Stimulated activated CD4-positive, alpha-beta T cell treated with anti-CD3 and anti-CD28 coated beads, Interleukin-15, amount 100 ng/mL, for 48 hours (primary cell): ENCODE data around the gene STAC3.
A peak's percentile ranks its signal among the peaks of the same experiment; 100 is the strongest.

ENCODE experiments used
- DNase-seq, 2 donors: peaks; one replicate each; pipeline ENCODE4 v3.0.0-alpha.2; 2020; ENCODE audit warnings: low read depth in 2 of 2

The STAC3 gene

GRCh38 chr12:57223191-57224165, 27.5 kb downstream of the STAC3 start:
- DNase-seq: no peak

GRCh38 chr12:57222286-57223190, 28.4 kb downstream of the STAC3 start:
- no peak for DNase-seq

GRCh38 chr12:57221169-57221917, 29.6 kb downstream of the STAC3 start:
- no peak for DNase-seq

DNA sequence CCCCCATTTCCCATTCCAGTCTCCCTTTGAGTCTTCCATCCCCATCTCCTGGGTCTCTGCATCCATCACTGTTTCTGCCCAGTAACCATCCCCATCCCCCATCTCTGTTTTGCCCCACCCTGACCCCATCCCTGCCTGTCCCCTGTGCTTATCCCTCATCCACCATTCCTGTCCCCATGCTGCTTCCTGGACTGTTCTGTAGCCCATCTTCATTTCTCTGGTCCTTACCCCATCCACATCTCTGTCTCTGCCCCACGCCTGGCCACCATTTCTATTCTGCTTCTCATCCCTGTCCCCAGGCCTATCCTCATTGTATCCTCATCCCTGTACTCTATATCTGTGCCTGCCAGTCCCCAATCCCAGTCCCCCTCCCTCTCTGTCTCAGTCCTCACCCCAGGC, 30.2 kb downstream of the STAC3 start:
- no peak for DNase-seq

- DNase-seq: no peak
Observed at GRCh38 chr12:57219993-57220754, 30.8 kb downstream of the STAC3 start.

GRCh38 chr12:57219205-57219992, 31.6 kb downstream of the STAC3 start:
- DNase-seq: no peak

DNA sequence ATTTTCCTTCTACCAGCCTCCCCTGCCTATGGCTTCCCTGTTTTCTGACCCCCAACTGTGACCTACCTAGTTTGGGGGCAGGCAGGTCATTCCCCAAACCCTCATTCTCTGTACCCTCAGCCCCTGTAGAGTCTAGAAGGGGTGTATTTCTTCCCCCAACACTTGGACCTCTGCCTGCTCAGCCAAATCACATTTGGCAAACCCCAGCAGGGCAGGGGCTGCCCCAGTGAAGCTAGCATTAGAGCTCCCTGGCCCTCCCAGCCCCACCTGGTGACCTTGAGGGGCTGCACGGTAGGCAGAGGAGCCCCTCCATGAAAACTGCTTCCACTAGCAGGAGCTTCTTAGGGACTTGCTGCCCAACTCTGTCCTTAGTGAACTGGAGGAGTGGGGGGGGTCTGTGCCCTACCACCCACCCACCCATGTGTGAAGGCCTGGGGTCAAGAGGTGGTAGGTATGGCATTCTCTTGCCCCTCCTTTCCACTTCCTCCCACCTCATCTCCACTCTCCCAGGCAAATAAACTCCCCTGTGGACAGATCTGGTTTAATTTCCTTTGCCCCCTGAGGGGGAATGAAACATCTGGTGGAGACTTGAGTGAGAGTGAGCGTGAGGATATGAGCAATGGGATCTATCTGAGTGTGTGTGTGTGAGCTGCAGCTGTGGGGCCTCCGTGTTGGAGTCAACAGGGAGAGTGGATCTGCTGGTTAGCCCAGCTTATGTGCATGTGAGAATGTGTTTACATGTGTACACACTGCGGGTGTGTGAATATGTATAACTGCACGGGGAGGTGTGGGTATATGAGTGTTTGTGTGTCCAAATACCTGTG, 32.7 kb downstream of the STAC3 start:
- DNase-seq: no peak

DNA sequence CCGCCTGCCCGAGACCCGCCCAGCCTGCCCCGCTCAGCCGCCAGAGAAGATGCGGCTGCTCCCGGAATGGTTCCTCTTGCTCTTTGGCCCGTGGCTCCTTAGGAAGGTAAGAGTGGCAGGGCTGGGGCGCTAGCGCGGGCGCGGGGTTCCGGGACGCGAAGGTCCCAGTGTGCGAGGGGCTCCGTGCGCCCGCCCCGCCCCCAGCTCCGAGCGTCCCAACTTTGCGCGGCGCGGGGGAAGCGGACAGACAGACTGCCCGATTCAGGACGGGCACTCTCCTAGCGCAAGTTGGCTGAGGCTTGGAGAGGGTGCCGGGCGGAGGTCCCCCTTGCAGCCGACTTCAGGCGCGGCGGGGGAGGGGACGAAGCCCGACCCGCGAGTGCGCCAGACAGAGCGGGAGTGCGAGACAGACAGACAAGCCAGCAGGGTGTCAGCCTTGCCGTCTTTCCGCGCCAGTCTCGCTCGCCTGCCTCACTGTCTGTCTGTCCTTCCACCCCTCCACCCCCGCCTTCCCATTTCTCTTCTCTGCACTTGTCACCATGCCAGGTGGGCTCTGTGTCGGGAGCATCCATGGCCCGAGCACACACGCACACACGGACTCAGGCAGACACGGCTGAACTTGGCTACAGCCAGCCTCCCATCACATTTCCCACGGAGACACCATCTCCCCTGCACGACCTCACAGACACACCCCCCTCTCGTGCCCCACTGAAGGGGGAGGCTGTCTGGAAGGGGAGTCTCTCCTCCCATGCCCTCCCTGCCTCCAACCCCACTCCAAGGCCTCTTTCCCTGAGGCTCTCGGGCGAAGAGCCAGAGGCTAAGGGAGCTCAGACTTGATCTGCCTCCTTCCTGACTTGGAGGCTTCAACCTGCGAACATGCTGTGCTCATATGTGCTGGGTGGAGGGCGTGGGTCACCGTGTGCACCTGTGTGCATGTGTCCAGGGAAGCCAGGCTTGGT, 33.8 kb downstream of the STAC3 start:
- no peak for DNase-seq

GRCh38 chr12:57216014-57216911, 34.7 kb downstream of the STAC3 start, which contains the start of gene NXPH4:
NXPH4 (plus strand) TSS chr12:57216794; CDS start chr12:57216970, 176 bp downstream.
- no peak for DNase-seq

GRCh38 chr12:57215668-57216013, 35.3 kb downstream of the STAC3 start:
- DNase-seq: no peak

DNA sequence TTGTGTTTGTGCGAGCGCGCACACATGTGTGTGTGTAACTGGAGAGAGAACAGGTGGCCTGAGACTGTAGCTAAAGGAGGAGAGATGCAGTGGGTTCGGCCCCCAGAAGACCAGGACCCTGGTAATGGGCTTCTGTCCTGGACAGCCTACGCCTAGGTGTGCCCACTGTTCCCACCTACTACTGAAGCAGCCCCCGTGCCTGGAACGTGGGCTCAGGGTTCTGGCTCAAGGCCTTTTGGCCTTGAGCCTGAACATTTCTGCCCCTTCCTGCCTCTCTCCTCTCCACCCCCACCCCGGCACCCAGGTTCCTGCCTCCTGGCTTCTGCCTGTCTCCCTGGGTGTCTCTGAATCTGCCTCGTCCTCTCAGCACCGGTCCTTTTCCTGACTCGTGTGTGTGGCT, 35.9 kb downstream of the STAC3 start:
- no peak for DNase-seq

DNA sequence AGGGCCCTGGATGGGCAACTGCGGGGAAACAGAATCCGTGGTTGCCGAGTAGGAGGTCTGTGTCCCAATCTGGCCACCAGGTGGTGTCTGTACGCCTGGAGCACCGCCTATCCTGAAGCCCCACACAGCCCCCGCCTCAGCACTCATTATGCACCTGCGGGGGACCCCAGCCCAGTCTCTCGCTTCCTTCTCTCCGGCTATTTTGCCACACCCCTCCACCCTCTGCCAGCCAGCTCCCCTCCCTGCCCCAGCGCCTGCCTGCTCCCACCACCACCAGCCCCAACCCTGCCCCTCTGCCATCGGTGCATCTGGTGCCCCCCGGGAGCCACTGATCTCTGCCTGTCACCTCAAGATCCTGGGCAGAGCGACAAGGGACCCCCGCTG, 36.6 kb downstream of the STAC3 start:
- DNase-seq: peak in 1 of 2 donors; percentile 64

GRCh38 chr12:57213763-57214397, 37.1 kb downstream of the STAC3 start:
- no peak for DNase-seq

GRCh38 chr12:57213058-57213715, 37.8 kb downstream of the STAC3 start:
- peak; percentile 70 to 78 for DNase-seq

DNA sequence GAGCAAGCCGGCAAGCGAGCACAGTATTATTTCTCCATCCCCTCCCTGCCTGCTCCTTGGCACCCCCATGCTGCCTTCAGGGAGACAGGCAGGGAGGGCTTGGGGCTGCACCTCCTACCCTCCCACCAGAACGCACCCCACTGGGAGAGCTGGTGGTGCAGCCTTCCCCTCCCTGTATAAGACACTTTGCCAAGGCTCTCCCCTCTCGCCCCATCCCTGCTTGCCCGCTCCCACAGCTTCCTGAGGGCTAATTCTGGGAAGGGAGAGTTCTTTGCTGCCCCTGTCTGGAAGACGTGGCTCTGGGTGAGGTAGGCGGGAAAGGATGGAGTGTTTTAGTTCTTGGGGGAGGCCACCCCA, 38.3 kb downstream of the STAC3 start:
- DNase-seq: no peak
